GM21619 (cell line): ENCODE measurements around the gene CLCA1.

Source experiments
- ATAC-seq: cut with Tn5 transposase; IDR thresholded peaks from one replicate; pipeline ENCODE4 v1.9.1; 2021; ENCODE audit not compliant: unreplicated experiment

CLCA1 gene

DNA sequence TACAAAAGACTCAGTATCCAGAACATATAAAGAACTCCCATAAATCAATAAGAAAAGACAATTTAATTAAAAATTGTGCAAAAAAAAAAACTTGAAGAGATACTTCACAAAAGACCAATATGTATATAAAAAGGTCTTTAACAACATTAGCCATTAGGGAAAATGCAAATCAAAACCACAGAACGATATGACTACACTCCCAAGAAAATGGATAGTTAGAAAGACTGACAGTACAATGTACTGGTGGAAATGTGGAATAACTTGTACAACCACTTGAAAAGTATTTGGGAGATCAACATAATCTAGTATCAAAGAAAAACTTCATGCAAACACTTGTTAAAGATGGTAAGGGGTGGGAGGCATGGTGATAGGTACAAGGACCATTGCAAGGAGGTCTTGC lies 3.9 kb upstream of the CLCA1 start:
- ATAC-seq = no peak

DNA sequence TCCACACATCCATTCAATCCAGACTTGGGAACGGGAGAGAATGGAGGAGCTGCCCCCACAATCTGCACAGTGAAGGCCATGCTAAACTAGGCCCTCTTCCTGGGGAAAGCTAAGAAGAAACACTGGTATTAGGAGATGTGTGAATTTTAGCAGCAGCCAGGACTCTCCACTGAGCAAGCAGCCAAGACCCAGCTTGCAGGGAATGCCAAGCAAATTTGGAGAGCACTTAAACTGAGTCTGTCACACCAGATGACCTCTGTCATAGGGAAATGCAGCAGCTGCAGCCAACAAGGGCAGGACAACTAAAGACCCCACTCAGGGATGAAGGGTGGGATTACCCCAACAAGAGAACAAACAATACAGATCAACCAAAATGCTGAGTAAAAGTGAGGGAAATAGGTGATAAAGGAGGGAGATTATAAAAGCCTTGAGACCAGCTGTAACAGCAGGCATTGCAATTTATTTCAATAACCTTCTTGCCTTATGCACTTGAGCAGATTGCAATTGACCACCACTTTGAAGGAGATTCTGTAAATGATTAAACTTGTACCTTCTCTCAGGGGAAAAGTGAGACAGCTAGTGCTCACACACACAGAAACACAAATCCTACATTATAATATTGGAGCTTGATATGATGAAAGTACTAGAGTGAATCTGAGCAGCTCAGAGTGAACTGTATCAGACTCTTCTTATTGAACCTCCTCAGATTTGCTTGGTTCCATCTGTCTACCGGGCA lies 2.5 kb upstream of the CLCA1 start:
- ATAC-seq = no peak

DNA sequence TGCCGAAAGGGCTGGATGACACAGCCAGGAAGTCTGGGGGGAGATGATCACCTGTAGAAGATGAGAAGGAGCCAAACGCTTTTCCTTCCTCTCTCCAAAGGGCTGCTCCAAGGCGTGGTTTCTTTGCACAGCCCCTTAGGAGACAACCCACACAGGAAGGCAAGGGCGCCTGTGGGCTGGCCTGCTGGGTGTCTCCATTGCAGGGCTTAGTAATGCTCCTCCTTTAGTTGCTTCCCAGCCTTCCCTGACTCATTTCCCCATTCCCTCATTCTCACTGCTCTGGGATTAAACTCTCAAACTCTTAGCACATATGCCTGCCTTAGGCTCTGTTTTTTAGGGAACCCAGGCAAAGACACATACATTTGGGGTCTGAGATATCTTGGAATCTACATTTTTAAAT lies 1.7 kb upstream of the CLCA1 start:
- no peak for ATAC-seq

DNA sequence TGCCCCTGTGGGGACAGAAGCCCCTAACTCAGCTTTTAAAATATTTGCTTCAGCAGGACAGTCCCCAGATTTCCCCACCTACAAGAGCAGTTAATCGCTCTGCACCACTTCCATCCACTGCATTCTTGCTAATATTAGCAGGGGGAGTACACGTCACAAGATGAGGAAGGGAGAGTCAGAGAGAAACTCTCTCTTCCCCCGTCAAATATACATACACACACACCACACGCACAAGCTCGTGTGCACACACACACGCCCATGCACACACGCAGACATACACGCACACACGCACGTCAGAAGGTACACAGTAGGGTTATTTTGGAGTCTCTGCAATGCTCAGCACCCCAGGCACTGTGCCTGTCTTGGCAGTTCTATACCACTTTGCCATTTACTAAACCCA lies 2.1 kb downstream of the CLCA1 start:
- ATAC-seq = peak; percentile 41

DNA sequence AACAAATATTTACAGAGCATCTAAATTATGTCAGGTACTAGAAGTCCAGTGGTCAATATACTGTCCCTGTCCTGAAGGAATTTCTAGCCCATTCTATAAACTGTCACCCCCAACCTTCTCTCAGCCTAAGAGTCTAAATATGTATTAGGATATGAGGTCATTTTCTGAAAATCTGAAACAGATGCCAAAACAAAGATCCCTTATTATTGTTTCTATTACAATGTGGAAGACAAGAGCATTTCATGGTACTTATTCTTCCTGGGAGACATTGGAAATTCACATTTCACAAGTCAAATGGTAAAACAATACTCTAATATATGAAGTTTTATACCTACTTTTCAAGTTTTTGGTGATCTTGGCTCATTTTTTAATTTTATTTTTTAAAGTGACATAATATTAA lies 2.6 kb downstream of the CLCA1 start:
- no peak for ATAC-seq

DNA sequence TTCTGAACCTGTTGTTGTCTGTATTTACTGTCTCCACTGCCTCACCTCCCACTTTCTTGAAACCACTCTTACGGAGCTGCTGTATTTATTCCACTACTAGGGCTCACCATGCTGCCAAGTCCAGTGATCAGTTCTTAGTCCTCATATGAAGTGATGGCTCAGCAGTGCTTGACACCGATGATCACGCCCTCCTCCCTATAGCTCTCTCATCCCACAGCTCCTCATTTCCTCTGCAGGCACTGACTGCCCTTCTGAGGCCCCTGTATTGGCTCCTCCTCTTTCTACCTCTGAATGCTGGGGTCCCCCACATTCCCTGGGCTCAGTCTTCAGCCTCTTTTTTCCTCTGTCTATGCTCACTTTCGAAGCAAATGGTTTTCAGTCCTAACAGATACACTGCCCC lies 3.4 kb downstream of the CLCA1 start:
- ATAC-seq = no peak

DNA sequence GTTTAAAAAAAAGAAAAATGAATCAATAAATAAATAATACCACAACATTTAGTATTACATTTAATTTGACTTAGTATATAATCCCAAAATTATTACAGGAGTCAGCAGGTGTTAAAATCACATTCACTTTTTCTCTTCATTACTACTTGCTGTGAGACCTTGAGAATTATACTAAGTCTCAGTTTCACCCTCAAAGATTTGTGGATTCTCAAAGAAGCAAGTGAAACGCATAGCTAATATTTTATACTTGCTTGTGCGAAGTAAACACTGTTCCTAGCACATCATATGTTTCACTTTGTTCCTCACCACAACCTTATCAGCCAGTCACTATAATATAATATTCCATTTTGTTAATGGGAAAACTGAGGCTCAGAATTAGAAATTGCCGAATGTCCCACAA lies 4.0 kb downstream of the CLCA1 start:
- no peak for ATAC-seq

DNA sequence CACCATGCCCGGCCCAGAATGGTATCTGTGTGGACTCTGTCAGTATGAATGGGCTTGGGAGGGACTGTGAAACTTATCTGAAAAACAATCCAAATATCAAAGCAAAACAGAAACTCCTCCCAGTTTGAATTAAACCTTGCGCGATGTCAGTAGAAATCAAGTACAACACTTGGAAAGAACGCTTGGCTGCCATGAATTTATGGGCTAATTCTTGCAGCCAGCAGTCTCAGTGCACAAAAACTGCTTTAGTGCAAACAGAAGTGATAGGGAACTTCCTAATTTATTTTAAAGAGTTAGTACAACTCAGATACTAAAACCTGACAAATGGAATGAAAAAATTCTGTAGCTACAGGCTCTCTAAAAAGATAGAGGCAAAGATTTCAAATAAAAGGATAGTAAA lies 8.5 kb downstream of the CLCA1 start:
- no peak for ATAC-seq

DNA sequence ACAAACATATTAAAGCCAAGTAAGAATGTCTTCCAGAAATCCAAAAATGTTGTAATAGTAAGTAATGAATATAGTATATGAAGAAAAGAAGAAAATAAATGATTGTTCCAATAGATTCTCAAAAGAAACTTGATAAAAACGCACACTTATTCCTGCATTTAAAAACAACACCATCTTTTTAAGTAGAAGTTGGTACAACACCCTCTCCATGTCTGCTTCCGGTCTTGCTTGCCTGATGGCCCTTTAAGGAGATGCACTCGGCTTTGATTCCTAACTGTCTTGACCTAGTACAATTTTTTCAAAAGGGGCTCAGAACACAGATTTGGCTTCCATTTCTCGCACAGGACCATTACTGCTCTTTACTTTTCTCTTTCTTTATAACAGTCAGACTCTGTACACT lies 9.0 kb downstream of the CLCA1 start:
- no peak for ATAC-seq

DNA sequence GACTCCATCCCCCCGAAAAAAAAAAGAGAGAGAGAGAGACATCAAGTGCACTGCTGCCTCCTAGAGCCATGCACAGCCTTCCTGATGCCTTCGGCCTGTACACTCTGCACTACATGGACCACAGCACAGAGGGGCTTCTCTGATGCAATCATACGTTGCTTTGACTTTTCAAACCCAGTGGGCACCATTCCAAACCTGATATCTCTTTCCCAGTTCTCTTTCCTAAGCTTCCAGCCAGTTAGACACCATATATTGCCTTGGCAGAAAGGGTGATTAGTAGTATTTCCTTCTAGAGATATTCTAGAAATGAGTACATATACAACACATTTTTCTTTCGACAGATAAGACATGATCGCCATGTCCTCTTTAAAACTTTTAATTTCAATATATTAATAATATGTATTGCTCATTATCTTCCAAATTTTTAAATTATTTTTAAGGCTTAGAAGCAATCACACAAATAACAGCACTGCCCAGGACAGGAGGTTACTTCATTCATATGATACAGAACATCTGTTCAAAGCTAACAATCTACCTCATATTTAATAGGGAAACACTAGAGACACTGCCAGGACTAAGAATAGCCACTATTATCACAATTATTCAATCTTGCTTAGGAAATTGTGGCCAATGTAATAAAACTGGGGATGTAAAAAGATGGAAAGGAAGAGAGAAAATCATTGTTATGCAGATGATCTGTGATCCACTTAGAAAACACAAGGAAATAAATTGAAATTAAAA lies 9.9 kb downstream of the CLCA1 start:
- no peak for ATAC-seq

DNA sequence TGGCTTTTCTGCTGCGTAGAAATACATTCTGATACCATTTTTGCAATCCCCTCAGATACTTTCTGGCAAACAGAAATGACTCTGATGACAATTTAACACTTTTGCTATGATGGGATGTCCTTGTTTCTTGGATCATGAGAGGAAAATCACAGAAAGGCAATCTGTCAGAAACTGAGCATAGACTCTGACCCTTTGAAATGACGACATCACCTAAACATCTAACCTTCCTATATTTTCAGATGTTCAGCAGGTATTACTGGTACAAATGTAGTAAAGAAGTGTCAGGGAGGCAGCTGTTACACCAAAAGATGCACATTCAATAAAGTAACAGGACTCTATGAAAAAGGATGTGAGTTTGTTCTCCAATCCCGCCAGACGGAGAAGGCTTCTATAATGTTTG lies 13.2 kb downstream of the CLCA1 start:
- no peak for ATAC-seq

DNA sequence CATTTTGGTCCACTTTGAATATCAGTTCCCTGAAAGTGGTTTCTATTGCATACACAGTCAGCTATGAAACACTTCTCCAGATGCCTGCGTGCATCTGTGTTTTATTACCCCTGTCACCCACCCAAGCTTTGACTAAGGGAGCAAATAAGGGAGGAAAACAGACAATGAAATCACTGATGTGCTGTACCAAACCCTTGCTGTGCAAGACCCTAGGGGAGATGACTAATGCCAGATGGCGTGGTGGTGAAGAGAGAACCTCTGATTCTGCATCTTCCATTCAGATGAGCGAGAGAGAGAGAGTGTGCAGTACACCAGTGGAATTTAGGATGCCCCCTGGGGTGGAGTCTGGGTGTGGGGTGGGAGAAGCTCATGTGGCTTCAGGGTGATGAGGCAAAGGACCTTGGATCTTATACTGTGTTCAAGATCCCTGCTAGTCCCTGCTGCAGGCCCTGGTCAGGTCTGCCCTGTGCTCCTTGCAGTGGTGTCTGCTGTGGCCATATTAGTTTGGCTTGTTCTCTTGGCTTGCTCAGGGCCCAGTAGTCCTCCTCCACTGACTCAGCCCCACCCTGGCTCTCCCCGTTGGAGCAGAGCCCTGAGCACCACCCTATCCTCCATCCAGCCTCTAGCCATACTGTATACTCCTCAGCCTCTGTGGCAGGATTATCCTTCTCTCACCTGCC lies 18.5 kb downstream of the CLCA1 start:
- no peak for ATAC-seq

DNA sequence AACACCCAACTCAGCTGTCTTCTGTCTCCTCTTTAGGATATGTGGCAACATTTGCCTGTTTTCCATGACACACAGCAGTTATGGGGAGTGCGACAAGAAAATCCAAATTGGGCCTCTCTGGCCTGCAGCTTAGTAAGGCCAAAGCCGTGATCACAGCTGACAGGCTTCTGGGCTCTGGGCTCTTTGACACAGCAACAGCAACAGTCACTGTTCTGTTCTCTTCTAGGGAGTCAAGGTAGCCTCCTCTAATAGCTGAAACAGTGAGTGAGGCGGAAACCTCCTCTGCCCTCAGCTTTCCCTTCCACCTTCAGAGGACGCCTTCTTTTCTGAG lies 19.0 kb downstream of the CLCA1 start:
- no peak for ATAC-seq

DNA sequence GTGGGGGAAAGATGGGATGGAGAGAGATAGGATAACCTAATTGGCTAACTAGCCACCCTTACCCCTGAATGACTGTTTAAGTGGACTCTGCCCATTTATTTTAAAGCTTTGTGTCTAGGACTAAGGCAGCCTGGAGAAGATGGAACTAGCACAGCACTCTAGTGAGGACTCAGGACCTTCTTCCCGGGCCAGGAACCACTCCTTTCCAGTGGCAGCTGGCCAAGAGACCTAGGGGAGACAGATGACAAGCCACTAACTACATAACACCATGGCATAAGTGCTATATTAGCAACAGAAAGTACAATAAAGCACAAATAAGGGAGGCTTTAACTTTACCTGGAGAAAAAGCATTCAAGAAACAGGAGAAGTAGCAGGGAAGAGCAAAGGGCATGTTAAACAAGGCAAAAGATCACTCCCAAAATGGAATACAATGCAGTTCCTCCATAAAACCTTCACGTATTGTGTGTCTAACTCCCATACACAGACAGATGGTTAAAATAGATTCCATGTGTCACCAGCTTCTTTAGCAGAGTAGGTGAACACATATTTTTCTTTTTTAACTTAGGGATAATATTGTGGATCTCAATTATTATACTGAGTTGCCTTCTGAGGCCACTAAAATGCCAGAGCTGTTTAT lies 20.6 kb downstream of the CLCA1 start:
- ATAC-seq = no peak

DNA sequence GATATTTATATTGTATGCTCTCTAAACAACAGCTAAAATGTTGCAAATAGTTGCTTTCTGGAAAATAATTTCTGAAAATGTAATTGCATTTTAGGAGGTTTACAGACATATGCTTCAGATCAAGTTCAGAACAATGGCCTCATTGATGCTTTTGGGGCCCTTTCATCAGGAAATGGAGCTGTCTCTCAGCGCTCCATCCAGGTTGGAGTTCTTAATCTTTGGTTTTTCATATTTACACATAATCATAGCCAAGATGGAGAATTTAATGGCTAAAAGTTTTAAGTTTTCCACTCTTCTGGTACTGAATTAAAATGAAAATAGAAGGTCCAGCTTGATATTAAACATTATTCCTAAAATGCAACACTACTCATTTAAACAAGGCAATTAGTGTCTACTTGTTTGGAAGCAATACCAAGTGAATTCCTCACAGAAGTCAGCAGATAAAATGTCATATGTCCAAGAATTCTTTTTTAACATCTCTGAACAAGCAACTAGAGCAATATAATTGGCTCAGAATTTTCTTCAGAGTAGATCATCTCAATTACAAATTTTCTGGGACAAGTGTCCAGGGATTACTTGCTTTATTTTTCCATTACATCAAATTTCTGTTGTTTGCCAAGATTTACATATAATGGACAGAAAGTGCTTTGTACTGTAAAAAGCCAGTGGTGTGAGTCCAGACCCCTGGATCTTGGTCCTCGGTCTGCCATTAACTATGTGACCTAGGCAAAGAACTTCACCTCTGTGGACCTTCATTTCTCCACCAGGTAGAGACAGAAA lies 22.6 kb downstream of the CLCA1 start:
- ATAC-seq = no peak

DNA sequence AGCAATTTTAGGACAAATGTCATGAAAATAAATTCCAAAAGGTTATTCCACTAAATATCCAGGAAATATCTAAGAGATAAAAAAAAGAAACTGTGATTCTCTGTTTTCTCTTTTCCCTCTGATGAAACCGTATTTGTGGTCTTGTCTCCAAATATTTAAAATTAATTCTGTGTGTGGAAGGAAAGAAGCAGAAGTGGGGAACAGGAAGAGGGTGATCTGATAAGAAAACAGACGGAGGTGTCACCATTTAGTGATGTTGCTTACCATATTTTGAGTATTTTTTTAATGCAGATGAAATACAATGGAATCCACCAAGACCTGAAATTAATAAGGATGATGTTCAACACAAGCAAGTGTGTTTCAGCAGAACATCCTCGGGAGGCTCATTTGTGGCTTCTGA lies 29.6 kb downstream of the CLCA1 start:
- ATAC-seq = no peak

DNA sequence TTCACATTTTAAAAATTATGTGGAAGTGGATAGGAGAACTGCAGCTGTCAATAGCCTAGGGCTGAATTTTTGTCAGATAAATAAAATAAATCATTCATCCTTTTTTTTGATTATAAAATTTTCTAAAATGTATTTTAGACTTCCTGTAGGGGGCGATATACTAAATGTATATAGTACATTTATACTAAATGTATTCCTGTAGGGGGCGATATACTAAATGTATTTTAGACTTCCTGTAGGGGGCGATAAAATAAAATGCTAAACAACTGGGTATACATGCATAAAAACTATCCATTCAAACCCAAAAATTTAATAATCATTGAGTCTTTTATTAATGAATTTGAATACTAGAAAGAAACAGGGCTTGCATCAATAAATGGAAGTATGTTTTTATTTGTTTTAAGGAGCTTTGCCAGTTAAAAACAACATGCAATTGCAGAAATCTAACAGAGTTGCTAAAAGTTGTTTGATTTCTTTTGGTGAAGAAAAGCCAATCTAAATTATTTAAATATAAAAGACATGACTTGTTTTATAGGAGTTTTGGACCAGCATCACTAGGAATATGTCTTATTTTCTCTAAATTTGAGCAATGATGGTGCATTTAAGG lies 31.4 kb downstream of the CLCA1 start:
- ATAC-seq = no peak

DNA sequence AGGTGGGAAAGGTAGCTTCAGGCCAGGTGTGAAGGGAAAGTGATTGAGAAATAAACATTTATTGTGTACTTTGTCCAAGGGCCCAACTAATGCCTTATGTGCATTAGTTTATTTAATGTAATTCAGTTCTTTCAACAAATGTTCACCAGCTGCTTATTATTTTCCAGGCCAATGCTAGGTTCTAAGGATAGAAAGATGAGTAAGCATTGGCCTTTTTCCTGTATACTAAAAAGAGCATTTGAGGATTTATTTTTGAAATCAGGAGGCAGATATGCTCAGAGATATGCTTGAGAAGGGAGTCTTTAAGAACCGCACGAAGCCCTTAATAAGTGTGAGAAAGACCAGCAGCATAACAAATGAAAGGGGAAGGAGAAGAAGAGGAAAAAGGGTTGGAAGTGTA lies 32.0 kb downstream of the CLCA1 start:
- no peak for ATAC-seq

DNA sequence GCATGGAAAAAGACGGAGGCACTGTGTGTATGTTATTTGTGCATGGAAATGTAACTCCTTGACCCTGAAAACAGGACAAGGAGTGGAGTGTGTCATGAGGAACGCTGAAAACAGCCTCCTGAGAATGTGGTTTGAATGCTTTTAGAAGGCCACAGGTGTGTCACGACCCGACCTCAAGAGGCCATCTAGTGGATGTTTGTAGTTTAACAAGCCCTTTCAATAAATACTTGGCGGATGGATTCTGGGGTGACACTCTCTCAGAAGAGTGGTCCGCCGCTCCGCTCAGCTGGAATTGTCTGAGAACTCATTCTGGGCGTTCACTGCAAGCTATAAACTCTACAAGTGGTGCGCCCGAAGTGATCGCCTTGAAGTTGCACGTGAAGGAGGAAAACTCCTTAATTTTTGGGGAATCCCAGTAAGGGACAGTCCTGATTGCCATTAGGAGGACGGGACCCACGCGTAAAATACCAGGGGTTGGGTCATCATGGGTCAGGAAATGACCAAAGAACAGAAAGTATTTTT lies 33.5 kb downstream of the CLCA1 start:
- peak; percentile 61 for ATAC-seq

DNA sequence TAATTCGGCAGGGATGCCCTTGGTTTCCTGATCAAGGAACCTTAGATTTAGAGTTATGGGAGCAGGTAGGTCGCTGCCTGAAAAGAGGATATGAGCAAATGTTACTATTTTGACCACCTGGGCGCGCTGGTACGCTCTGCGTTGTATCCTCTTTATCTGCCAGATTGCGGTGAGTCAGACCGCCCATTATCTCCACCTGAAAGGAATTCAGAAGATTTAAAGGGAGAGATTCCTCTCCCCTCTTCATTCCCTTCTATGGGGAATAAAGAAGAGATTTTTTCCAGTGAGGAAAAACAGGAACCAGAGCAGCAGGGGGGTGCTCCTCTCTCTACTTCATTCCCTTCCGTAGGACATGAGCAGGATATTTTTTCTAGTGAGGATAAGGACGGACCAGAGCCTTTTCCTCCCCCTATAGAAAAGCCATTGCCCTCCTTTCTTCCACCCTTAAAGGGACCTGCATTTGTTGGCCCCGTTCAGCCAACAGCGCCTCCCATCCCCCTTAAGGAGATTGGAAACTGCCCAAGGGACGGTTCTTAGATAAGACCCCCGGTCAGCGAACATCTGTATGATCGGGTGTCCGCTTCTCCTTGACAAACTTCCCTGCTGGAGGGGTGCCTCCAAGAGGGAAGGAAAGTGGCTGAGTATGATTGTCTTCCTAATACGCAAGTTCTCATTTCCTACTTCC lies 34.1 kb downstream of the CLCA1 start:
- no peak for ATAC-seq
